ENCODE measurements around the gene REXO1.

The REXO1 gene

DNA sequence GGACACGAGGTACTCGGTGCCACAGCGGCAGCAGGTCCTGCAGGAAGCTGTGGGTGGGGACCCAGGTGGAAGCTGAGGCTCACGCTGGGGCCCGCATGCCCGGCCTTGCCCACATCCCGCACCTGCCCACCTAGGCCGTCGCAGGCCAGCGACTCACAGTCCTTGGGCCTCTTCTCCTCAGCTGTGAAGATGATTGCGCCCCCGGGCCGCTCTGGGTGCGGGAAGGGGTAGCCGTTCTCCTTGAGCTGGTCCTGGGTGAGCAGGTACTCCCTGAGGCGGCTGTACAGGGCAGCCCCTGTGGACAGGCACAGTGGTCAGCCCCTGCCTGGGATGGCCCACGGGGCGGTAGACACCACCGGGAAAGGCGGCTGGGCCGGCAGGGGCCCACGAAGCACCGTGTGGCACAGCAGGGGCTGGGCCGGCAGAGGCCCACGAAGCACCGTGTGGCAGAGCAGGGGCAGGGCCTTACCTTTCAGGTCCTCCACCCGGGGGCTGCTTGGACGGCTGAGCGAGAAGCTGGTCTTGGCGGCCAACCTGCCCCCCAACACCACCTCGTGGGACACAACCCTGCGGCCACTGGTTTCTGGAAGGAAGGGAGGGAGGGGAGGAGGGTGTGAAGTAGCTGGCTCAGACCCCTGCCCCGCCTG lies 29.6 kb downstream of the REXO1 start:
- no peak overlapping the region for H3K4me3 Mint-ChIP-seq
- CTCF ChIA-PET, result interaction anchor here (2.2 kb wide), 1 partner anchor 19 kb away, joined by 10 read pairs; no protein-coding TSS in a partner anchor
- H3K27me3 Mint-ChIP-seq, result no peaks in the 10 kb centered on the region
- H3K4me1 Mint-ChIP-seq, result peaks cover 5% of the 10 kb centered on the region
- H3K9me3 Mint-ChIP-seq, result no peaks in the 10 kb centered on the region
- H3K27ac Mint-ChIP-seq, result no peak overlapping the region
- peaks cover 25% of the 10 kb centered on the region for H3K36me3 Mint-ChIP-seq
- DNase-seq, result no peak

GRCh38 chr19:1817553-1818179 lies 30.6 kb downstream of the REXO1 start:
- H3K4me1 Mint-ChIP-seq, result peaks cover 12% of the 10 kb centered on the region
- CTCF ChIA-PET, result interaction anchor here (2.2 kb wide), 1 partner anchor 20 kb away, joined by 10 read pairs; no protein-coding TSS in a partner anchor
- no peak for DNase-seq
- no peak overlapping the region for H3K4me3 Mint-ChIP-seq
- H3K36me3 Mint-ChIP-seq, result peaks cover 25% of the 10 kb centered on the region
- no peaks in the 10 kb centered on the region for H3K27me3 Mint-ChIP-seq
- no peaks in the 10 kb centered on the region for H3K9me3 Mint-ChIP-seq
- no peak overlapping the region for H3K27ac Mint-ChIP-seq

DNA sequence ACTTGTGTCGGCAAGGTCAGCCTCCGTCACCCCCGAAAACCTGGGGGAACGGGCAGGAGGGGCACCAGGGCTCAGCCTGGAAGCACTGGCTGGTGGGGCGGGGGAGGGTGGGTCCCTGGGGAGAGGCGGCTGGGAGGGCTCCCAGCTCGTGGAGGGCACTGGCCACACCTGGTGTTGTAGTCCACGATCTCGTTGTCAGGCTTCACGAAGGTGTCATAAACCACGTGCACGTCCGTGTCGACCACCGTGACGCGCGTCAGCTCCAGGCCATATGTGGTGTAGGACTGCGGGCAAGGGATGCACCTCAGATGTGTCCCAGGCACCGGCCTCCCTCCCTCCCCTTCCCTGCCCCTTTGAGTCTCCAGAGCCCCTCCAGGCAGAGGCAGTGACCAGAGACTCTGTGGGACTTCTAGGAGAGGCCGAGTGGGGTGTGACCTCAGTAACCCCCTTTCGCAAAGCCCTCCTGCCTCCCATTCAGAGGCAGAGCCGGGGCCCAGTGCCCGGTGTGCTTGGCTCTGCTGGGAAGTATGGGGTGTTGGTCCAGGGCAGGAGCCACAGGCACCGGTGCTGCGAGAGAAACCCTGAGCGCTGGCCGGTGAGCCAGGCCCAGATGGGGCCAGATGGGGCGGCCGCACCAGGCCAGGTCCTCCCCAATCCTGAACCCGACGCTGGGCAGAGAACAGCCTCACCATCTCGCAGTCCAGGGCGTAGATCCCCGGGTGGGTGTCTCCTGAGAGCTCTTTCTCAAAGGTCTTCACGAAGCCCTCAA lies 31.6 kb downstream of the REXO1 start:
- peaks cover 19% of the 10 kb centered on the region for H3K36me3 Mint-ChIP-seq
- CTCF ChIA-PET, result no interaction called here
- H3K9me3 Mint-ChIP-seq, result no peaks in the 10 kb centered on the region
- no peak overlapping the region for H3K4me3 Mint-ChIP-seq
- H3K27ac Mint-ChIP-seq, result no peak overlapping the region
- no peak for DNase-seq
- no peaks in the 10 kb centered on the region for H3K27me3 Mint-ChIP-seq
- peaks cover 17% of the 10 kb centered on the region for H3K4me1 Mint-ChIP-seq

- CTCF ChIA-PET, result interaction anchor here (2.7 kb wide), 1 partner anchor 11 kb away, joined by 18 read pairs; no protein-coding TSS in a partner anchor
- H3K36me3 Mint-ChIP-seq, result peaks cover 17% of the 10 kb centered on the region
- H3K27me3 Mint-ChIP-seq, result peaks cover 5% of the 10 kb centered on the region
- peaks cover 24% of the 10 kb centered on the region for H3K4me1 Mint-ChIP-seq
- H3K27ac Mint-ChIP-seq, result no peak overlapping the region
- H3K9me3 Mint-ChIP-seq, result no peaks in the 10 kb centered on the region
- H3K4me3 Mint-ChIP-seq, result no peak overlapping the region
- no peak for DNase-seq
These were observed 32.4 kb downstream of the REXO1 start for GRCh38 chr19:1815605-1816529.

DNA sequence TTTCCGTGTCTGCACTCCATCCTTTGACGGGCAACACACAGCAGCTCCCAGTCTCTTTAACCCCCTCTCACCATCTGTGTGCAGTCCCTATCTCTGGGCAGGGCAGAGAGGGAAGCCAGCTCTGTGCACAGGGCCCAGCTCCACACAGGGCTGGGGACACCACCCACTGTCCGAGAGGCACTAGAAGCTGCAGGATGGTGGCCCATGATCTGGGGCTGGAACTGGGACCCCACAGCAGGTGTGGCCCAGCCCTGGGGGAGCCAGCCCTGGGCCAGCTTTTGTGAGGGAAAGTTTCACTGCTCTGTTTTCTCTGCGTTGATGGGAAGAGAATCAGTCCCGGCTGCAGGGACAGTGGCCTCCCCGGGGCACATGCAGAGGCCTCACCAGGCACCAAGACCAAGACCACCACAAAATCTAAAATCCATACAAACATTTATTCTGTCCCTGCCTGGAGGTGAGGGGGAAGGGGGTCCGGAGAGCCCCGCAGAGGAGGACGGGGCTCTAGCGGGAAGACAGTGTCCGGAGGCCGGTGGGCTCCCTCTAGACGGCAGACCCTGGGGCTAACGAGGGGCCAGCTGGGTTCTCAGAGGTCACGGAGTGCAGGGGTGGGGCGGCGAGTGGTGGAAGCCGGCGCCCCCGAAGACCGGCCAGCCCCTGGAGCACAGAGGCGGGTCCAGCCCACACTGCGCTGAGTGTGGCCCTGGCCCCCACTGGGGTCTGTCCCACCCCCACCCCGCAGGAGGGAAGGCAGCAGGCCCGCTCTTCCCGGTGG lies 33.3 kb downstream of the REXO1 start:
- DNase-seq, result no peak
- peaks cover 11% of the 10 kb centered on the region for H3K36me3 Mint-ChIP-seq
- CTCF ChIA-PET, result interaction anchor here (1.2 to 2.7 kb wide), 2 partner anchors 12 to 143 kb away, joined by 3 to 18 read pairs; no protein-coding TSS in a partner anchor
- H3K4me3 Mint-ChIP-seq, result no peak overlapping the region
- no peaks in the 10 kb centered on the region for H3K9me3 Mint-ChIP-seq
- peaks cover 27% of the 10 kb centered on the region for H3K4me1 Mint-ChIP-seq
- H3K27me3 Mint-ChIP-seq, result peaks cover 5% of the 10 kb centered on the region
- peak overlapping the region; percentile 24 for H3K27ac Mint-ChIP-seq

- H3K4me1 Mint-ChIP-seq, result peaks cover 27% of the 10 kb centered on the region
- peaks cover 9% of the 10 kb centered on the region for H3K36me3 Mint-ChIP-seq
- no peak overlapping the region for H3K4me3 Mint-ChIP-seq
- CTCF ChIA-PET, result interaction anchor here (0.6 to 2.7 kb wide), 5 partner anchors 12 to 144 kb away, joined by 3 to 18 read pairs (median 3); no protein-coding TSS in a partner anchor
- H3K9me3 Mint-ChIP-seq, result no peaks in the 10 kb centered on the region
- no peak for DNase-seq
- peaks cover 5% of the 10 kb centered on the region for H3K27me3 Mint-ChIP-seq
- peak overlapping the region; percentile 79 for H3K27ac Mint-ChIP-seq
These were observed 33.9 kb downstream of the REXO1 start for GRCh38 chr19:1814391-1814790.

GRCh38 chr19:1813192-1814182 lies 34.8 kb downstream of the REXO1 start:
- Mint-ChIP-seq H3K27ac (peak overlapping the region; percentile 98), H3K36me3 (peaks cover 9% of the 10 kb centered on the region), H3K4me3 (peak overlapping the region; percentile 91), H3K27me3 (peaks cover 5% of the 10 kb centered on the region), H3K4me1 (peaks cover 27% of the 10 kb centered on the region), H3K9me3 (no peaks in the 10 kb centered on the region)
- DNase-seq, result no peak
- CTCF ChIA-PET, result interaction anchor here (0.6 to 2.7 kb wide), 5 partner anchors 13 to 143 kb away, joined by 3 to 18 read pairs (median 3); no protein-coding TSS in a partner anchor

DNA sequence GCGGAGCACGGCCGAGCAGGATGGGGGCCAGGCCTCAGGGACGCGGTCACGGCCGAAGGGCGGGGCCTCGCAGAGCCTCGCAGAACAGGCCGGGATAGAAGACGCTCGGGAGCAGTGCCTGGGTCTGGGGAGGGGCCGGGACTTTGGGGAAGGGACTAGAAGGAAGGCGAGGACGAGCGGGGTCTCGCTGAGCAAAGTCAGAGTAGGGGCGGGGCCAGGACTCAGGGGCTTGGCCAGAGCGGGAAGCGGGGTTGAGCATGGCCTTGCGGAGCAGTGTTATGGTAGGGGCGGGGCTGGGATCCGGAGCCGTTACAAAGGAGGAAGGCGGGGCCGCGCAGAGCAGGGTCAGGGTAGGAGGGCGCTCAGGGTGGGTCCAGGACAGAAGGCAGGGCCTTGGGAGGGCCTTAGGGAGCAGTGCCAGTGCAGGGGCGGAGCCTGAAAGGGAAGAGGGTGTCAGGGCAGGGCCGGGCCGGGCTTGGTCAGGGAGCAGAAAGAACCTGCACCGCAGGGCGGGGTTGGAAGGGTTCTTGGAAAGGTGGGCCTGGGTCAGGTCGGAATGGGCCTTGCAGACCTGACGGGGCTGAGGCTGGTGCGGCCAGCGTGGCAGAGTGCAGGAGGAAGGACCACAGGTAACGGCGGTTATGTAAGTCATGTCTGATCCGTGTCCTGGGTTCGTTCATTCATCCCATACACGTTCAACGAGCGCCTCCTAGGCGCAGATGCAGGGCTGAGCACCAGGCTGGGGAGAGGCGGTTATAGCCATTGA lies 35.7 kb downstream of the REXO1 start:
- Mint-ChIP-seq H3K4me3 (peak overlapping the region; percentile 91), H3K4me1 (peaks cover 27% of the 10 kb centered on the region), H3K27me3 (peaks cover 5% of the 10 kb centered on the region), H3K36me3 (peaks cover 7% of the 10 kb centered on the region), H3K27ac (peak overlapping the region; percentile 98), H3K9me3 (no peaks in the 10 kb centered on the region)
- CTCF ChIA-PET, result no interaction called here
- DNase-seq, result peak; percentile 99

- H3K9me3 Mint-ChIP-seq, result no peaks in the 10 kb centered on the region
- CTCF ChIA-PET, result interaction anchor here (0.7 to 1.1 kb wide), 2 partner anchors 30 to 31 kb away, joined by 3 to 4 read pairs; no protein-coding TSS in a partner anchor
These were observed 36.3 kb downstream of the REXO1 start, which contains the start of gene ATP8B3 for GRCh38 chr19:1811942-1812425. Gene ATP8B3, minus strand, starts transcription at chr19:1812276. Its CDS starts 540 bp downstream, at chr19:1811736.

DNA sequence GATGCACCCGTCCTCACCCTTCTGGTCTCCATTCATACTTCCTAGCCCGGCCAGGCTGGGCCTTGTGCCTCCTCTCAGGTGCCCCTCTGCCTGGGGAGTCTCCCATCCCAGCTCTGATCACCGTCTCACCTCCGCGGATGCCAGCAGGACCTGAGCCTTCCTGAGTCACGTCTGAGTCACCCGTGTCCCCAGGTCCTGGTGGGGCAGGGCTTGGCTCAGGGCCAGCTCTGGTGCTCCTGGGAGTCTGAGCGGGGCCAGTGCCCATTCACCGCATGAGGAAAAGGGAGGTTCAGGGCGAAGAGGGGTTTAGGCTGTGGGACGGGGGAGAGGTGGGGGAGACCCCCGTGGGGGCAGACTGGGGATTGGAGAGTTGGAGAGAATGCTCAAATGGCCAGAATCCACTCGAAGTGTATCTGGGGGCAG lies 36.8 kb downstream of the REXO1 start:
- Mint-ChIP-seq H3K9me3 (no peaks in the 10 kb centered on the region), H3K27ac (peak overlapping the region; percentile 80), H3K4me3 (peak overlapping the region; percentile 91), H3K27me3 (peaks cover 5% of the 10 kb centered on the region), H3K4me1 (peaks cover 27% of the 10 kb centered on the region), H3K36me3 (peaks cover 6% of the 10 kb centered on the region)
- CTCF ChIA-PET, result interaction anchor here (0.7 to 1.1 kb wide), 2 partner anchors 30 kb away, joined by 3 to 4 read pairs; no protein-coding TSS in a partner anchor
- peak; percentile 50 for DNase-seq

More at GRCh38 chr19:1811942-1812425, 36.3 kb downstream of the REXO1 start, which contains the start of gene ATP8B3:
- peaks cover 7% of the 10 kb centered on the region for H3K36me3 Mint-ChIP-seq
- no peak for DNase-seq
- peak within 1 kb of the TSS; percentile 98 for H3K27ac Mint-ChIP-seq
- peak within 1 kb of the TSS; percentile 91 for H3K4me3 Mint-ChIP-seq
- H3K4me1 Mint-ChIP-seq, result peaks cover 27% of the 10 kb centered on the region
- peaks cover 5% of the 10 kb centered on the region for H3K27me3 Mint-ChIP-seq
